ENCODE measurements around the gene AMPD3.

DNA sequence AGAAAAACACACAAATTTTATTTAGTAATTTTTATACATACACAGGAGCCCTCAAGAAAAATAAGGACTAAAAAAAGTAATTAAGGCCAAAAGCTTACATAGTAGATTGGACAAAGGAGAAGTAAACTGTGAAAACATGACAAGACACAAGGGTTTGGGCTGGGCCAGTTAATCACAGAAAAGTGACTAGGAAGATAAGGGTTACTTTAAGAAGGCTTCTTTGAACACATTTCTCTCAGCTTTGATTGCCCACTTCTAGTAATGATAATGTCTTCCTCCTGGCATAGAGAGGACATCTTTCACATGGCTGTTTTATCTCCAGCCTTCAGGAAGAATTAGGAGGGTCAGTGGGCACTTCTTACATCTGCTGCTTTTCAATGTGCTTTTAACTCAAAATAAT, 82.5 kb downstream of the AMPD3 start:
- TF ChIP-seq, protein P1, sequence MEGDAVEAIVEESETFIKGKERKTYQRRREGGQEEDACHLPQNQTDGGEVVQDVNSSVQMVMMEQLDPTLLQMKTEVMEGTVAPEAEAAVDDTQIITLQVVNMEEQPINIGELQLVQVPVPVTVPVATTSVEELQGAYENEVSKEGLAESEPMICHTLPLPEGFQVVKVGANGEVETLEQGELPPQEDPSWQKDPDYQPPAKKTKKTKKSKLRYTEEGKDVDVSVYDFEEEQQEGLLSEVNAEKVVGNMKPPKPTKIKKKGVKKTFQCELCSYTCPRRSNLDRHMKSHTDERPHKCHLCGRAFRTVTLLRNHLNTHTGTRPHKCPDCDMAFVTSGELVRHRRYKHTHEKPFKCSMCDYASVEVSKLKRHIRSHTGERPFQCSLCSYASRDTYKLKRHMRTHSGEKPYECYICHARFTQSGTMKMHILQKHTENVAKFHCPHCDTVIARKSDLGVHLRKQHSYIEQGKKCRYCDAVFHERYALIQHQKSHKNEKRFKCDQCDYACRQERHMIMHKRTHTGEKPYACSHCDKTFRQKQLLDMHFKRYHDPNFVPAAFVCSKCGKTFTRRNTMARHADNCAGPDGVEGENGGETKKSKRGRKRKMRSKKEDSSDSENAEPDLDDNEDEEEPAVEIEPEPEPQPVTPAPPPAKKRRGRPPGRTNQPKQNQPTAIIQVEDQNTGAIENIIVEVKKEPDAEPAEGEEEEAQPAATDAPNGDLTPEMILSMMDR (IDR thresholded peaks at IDR 0.05): no peak
- no peak for TF ChIP-seq POLR2A (IDR thresholded peaks at IDR 0.05)

Measured in ovary (tissue), 3 donors.